Liver (tissue), 3 donors: Measurements from ENCODE around the gene OR51G2.

ENCODE experiments used
- EGR1 ChIP-seq, 2 donors: IDR thresholded peaks; 2 replicates each; pipeline ENCODE4 v1.6.1; 2016 to 2018; ENCODE audit warnings: antibody characterized with exemption in 2 of 2, low read depth in 2 of 2
- FOXA1 ChIP-seq: IDR thresholded peaks from 2 replicates; pipeline ENCODE4 v1.6.1; 2016; ENCODE audit warnings: antibody characterized with exemption
- GABPA ChIP-seq, 2 donors: IDR thresholded peaks in 1 of 2; conservative IDR thresholded peaks in 1 of 2; 2 replicates each; pipeline ENCODE4 v1.6.1; 2016; ENCODE audit warnings: antibody characterized with exemption in 2 of 2, mild to moderate bottlenecking in 1 of 2, moderate library complexity in 1 of 2
- HNF4A ChIP-seq, 2 donors: conservative IDR thresholded peaks; 2 replicates each; pipeline ENCODE4 v1.6.1; 2016; ENCODE audit warnings: antibody characterized with exemption in 2 of 2, mild to moderate bottlenecking in 2 of 2
- JUND ChIP-seq, 2 donors: IDR thresholded peaks; 2 replicates each; pipeline ENCODE4 v1.6.1; 2016; ENCODE audit warnings: antibody characterized with exemption in 2 of 2
- RAD21 ChIP-seq, 2 donors: IDR thresholded peaks; 2 replicates each; pipeline ENCODE4 v1.6.1; 2016; ENCODE audit warnings: antibody characterized with exemption in 2 of 2, mild to moderate bottlenecking in 2 of 2
- RXRA ChIP-seq, 2 donors: IDR thresholded peaks; 2 replicates each; pipeline ENCODE4 v1.6.1; 2017 to 2018; ENCODE audit warnings: antibody characterized with exemption in 2 of 2, mild to moderate bottlenecking in 1 of 2
- SP1 ChIP-seq: IDR thresholded peaks from 2 replicates; pipeline ENCODE4 v1.6.1; 2018; ENCODE audit warnings: antibody characterized with exemption, mild to moderate bottlenecking
- TAF1 ChIP-seq: conservative IDR thresholded peaks from 2 replicates; pipeline ENCODE4 v1.6.1; 2016; ENCODE audit warnings: antibody characterized with exemption, mild to moderate bottlenecking
- YY1 ChIP-seq: IDR thresholded peaks from 2 replicates; pipeline ENCODE4 v1.6.1; 2016; ENCODE audit warnings: antibody characterized with exemption, mild to moderate bottlenecking
- TF ChIP-seq, protein P1 (sequence below): fragments of 150-350 bp; IDR thresholded peaks from 2 replicates; pipeline ENCODE4 v1.5.1; 2017; ENCODE audit warnings: improper control_type of control experiment, low read depth, low read length; ENCODE audit not compliant: missing input control
- TF ChIP-seq, protein P2 (sequence below): IDR thresholded peaks from 2 replicates; pipeline ENCODE4 v1.6.1; 2016; ENCODE audit warnings: antibody characterized with exemption
- TF ChIP-seq, protein P3 (sequence below): IDR thresholded peaks from 2 replicates; pipeline ENCODE4 v1.6.1; 2016; ENCODE audit warnings: antibody characterized with exemption, mild to moderate bottlenecking
- TF ChIP-seq, protein P4 (sequence below): IDR thresholded peaks from 2 replicates; pipeline ENCODE4 v1.6.1; 2016; ENCODE audit warnings: antibody characterized with exemption
- donor health status: healthy.
- donor health status: healthy.

DNA sequence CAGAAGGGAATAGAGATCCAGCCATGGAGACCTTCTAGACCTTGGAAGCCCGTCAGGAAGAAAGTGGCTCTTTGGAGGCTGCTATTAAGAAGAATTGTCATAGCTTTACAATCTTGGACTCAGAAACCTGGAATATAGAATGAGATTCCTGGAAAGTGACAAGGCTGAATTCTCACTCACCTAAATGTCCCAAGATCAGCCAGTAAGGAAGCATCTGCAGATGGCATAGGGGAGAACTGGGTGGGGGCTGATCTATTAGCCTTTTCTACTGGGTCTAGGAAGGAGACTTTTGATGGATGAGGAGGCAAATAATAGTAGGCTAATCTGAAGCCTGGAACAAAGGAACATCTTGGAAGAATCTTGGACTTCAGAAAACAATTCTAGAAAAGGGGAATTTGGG, 5.1 kb upstream of the OR51G2 start, which contains the start of gene OR51G1:
- TF ChIP-seq RAD21 (IDR thresholded peaks at IDR 0.05) (no peak), EGR1 (IDR thresholded peaks at IDR 0.05; ENCODE audit: low read depth in 2 of 2) (no peak), TAF1 (no peak), HNF4A (conservative IDR thresholded peaks at IDR 0.05) (no peak), YY1 (no peak), SP1 (no peak), GABPA (IDR thresholded peaks at IDR 0.05 in 1 of 2, conservative IDR thresholded peaks at IDR 0.05 in 1 of 2) (no peak), RXRA (IDR thresholded peaks at IDR 0.05) (no peak), JUND (IDR thresholded peaks at IDR 0.05) (no peak), FOXA1 (no peak)
- TF ChIP-seq, protein P1, sequence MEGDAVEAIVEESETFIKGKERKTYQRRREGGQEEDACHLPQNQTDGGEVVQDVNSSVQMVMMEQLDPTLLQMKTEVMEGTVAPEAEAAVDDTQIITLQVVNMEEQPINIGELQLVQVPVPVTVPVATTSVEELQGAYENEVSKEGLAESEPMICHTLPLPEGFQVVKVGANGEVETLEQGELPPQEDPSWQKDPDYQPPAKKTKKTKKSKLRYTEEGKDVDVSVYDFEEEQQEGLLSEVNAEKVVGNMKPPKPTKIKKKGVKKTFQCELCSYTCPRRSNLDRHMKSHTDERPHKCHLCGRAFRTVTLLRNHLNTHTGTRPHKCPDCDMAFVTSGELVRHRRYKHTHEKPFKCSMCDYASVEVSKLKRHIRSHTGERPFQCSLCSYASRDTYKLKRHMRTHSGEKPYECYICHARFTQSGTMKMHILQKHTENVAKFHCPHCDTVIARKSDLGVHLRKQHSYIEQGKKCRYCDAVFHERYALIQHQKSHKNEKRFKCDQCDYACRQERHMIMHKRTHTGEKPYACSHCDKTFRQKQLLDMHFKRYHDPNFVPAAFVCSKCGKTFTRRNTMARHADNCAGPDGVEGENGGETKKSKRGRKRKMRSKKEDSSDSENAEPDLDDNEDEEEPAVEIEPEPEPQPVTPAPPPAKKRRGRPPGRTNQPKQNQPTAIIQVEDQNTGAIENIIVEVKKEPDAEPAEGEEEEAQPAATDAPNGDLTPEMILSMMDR: no peak
- TF ChIP-seq, protein P2, sequence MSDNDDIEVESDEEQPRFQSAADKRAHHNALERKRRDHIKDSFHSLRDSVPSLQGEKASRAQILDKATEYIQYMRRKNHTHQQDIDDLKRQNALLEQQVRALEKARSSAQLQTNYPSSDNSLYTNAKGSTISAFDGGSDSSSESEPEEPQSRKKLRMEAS: no peak
- TF ChIP-seq, protein P3, sequence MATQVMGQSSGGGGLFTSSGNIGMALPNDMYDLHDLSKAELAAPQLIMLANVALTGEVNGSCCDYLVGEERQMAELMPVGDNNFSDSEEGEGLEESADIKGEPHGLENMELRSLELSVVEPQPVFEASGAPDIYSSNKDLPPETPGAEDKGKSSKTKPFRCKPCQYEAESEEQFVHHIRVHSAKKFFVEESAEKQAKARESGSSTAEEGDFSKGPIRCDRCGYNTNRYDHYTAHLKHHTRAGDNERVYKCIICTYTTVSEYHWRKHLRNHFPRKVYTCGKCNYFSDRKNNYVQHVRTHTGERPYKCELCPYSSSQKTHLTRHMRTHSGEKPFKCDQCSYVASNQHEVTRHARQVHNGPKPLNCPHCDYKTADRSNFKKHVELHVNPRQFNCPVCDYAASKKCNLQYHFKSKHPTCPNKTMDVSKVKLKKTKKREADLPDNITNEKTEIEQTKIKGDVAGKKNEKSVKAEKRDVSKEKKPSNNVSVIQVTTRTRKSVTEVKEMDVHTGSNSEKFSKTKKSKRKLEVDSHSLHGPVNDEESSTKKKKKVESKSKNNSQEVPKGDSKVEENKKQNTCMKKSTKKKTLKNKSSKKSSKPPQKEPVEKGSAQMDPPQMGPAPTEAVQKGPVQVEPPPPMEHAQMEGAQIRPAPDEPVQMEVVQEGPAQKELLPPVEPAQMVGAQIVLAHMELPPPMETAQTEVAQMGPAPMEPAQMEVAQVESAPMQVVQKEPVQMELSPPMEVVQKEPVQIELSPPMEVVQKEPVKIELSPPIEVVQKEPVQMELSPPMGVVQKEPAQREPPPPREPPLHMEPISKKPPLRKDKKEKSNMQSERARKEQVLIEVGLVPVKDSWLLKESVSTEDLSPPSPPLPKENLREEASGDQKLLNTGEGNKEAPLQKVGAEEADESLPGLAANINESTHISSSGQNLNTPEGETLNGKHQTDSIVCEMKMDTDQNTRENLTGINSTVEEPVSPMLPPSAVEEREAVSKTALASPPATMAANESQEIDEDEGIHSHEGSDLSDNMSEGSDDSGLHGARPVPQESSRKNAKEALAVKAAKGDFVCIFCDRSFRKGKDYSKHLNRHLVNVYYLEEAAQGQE: no peak
- TF ChIP-seq, protein P4, sequence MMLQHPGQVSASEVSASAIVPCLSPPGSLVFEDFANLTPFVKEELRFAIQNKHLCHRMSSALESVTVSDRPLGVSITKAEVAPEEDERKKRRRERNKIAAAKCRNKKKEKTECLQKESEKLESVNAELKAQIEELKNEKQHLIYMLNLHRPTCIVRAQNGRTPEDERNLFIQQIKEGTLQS: no peak
